KMS-11 (cell line): ENCODE data around the gene EEF2K.

ENCODE experiments used
- H2AFZ ChIP-seq: fragments of 200-600 bp; sonication (generic); 2 replicates; pipeline ENCODE4 v1.6.1; 2016; ENCODE audit warnings: antibody characterized with exemption, mixed run types, low read depth
- H3K27ac ChIP-seq: fragments of 200-600 bp; sonication (generic); 2 replicates; pipeline ENCODE4 v1.6.1; 2016; ENCODE audit warnings: mild to moderate bottlenecking, mixed run types
- H3K27me3 ChIP-seq: fragments of 200-600 bp; sonication (generic); 2 replicates; pipeline ENCODE4 v1.6.1; 2017; ENCODE audit warnings: mild to moderate bottlenecking, low read depth, mixed run types, moderate library complexity; ENCODE audit not compliant: insufficient read depth
- H3K36me3 ChIP-seq: fragments of 200-600 bp; sonication (generic); 2 replicates; pipeline ENCODE4 v1.6.1; 2017; ENCODE audit warnings: mild to moderate bottlenecking, mixed run types; ENCODE audit not compliant: insufficient read depth
- H3K4me1 ChIP-seq: fragments of 200-600 bp; sonication (generic); 2 replicates; pipeline ENCODE4 v1.6.1; 2016; ENCODE audit warnings: mild to moderate bottlenecking, low read depth, mixed run types; ENCODE audit not compliant: poor library complexity, severe bottlenecking
- H3K4me2 ChIP-seq: fragments of 200-600 bp; sonication (generic); 2 replicates; pipeline ENCODE4 v1.7.0; 2016; ENCODE audit warnings: mild to moderate bottlenecking, mixed run types
- H3K4me3 ChIP-seq: fragments of 200-600 bp; sonication (generic); IDR thresholded peaks from 2 replicates; pipeline ENCODE4 v1.6.1; 2017; ENCODE audit warnings: low read depth, low read length, mixed read lengths; ENCODE audit not compliant: insufficient read depth
- H3K79me2 ChIP-seq: fragments of 200-600 bp; sonication (generic); 2 replicates; pipeline ENCODE4 v1.6.1; 2016; ENCODE audit warnings: low read depth, mixed run types; ENCODE audit not compliant: insufficient read depth
- H3K9ac ChIP-seq: fragments of 200-600 bp; sonication (generic); 2 replicates; pipeline ENCODE4 v1.6.1; 2016; ENCODE audit warnings: mild to moderate bottlenecking, mixed run types
- H4K20me1 ChIP-seq: fragments of 200-600 bp; sonication (generic); 2 replicates; pipeline ENCODE4 v1.6.1; 2016; ENCODE audit warnings: mild to moderate bottlenecking, mixed run types; ENCODE audit not compliant: insufficient read depth
- TF ChIP-seq, protein P1 (sequence below): fragments of 200-600 bp; sonication (generic); conservative IDR thresholded peaks from 2 replicates; pipeline ENCODE4 v1.6.1; 2017; ENCODE audit warnings: low read depth, mild to moderate bottlenecking, antibody characterized with exemption, low read length, moderate library complexity, mixed read lengths

The EEF2K gene

GRCh38 chr16:22293137-22294106 is 87.3 kb downstream of the EEF2K start:
- Histone ChIP-seq H3K36me3 (no peaks in the 10 kb centered on the region), H3K4me2 (no peak overlapping the region), H3K9ac (no peak overlapping the region), H4K20me1 (no peaks in the 10 kb centered on the region), H3K27ac (no peak overlapping the region), H3K4me1 (peaks cover 11% of the 10 kb centered on the region), H3K27me3 (no peaks in the 10 kb centered on the region), H2AFZ (no peak overlapping the region), H3K4me3 (no peak overlapping the region), H3K79me2 (peaks cover 9% of the 10 kb centered on the region; the same call in 1 of the 2 replicates)
- TF ChIP-seq, protein P1, sequence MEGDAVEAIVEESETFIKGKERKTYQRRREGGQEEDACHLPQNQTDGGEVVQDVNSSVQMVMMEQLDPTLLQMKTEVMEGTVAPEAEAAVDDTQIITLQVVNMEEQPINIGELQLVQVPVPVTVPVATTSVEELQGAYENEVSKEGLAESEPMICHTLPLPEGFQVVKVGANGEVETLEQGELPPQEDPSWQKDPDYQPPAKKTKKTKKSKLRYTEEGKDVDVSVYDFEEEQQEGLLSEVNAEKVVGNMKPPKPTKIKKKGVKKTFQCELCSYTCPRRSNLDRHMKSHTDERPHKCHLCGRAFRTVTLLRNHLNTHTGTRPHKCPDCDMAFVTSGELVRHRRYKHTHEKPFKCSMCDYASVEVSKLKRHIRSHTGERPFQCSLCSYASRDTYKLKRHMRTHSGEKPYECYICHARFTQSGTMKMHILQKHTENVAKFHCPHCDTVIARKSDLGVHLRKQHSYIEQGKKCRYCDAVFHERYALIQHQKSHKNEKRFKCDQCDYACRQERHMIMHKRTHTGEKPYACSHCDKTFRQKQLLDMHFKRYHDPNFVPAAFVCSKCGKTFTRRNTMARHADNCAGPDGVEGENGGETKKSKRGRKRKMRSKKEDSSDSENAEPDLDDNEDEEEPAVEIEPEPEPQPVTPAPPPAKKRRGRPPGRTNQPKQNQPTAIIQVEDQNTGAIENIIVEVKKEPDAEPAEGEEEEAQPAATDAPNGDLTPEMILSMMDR, result no peak

GRCh38 chr16:22296225-22297113 is 90.4 kb downstream of the EEF2K start:
- peak overlapping the region; percentile 48; the same call in 1 of the 2 replicates for H3K9ac ChIP-seq
- H3K4me1 ChIP-seq, result peaks cover 29% of the 10 kb centered on the region
- peaks cover 14% of the 10 kb centered on the region; the same call in 1 of the 2 replicates for H4K20me1 ChIP-seq
- H3K4me2 ChIP-seq, result peak overlapping the region; percentile 43
- peak overlapping the region; percentile 47 for H3K4me3 ChIP-seq
- H3K27me3 ChIP-seq, result no peaks in the 10 kb centered on the region
- H3K79me2 ChIP-seq, result peaks cover 39% of the 10 kb centered on the region
- no peaks in the 10 kb centered on the region for H3K36me3 ChIP-seq
- H2AFZ ChIP-seq, result peak overlapping the region; percentile 77
- TF ChIP-seq, protein P1, result no peak
- peak overlapping the region; percentile 16; the same call in 1 of the 2 replicates for H3K27ac ChIP-seq

GRCh38 chr16:22297114-22297870 is 91.2 kb downstream of the EEF2K start, which contains the start of gene POLR3E:
Gene POLR3E, plus strand, starts transcription at chr16:22297409. Its CDS starts 5,560 bp downstream, at chr16:22302969.
- H3K9ac ChIP-seq, result peak within 1 kb of the TSS; percentile 96
- H3K4me1 ChIP-seq, result peaks cover 26% of the 10 kb centered on the region
- peaks cover 14% of the 10 kb centered on the region; the same call in 1 of the 2 replicates for H4K20me1 ChIP-seq
- no peaks in the 10 kb centered on the region; the same call in 1 of the 2 replicates for H3K36me3 ChIP-seq
- peak within 1 kb of the TSS; percentile 47 for H3K4me3 ChIP-seq
- H2AFZ ChIP-seq, result peak within 1 kb of the TSS; percentile 77
- H3K27ac ChIP-seq, result peak within 1 kb of the TSS; percentile 95
- peak within 1 kb of the TSS; percentile 80 for H3K4me2 ChIP-seq
- TF ChIP-seq, protein P1, result peak; percentile 83
- H3K27me3 ChIP-seq, result no peaks in the 10 kb centered on the region
- peaks cover 47% of the 10 kb centered on the region for H3K79me2 ChIP-seq
